A673 (cell line): ENCODE data around the gene RANBP2. TPM values are rescaled to one million over a fixed set of nuclear protein-coding genes. Genes with fewer than 3 reads are reported as not detected.
"Not testable (repeated sequence)": the region's sequence is repeated elsewhere in the genome, so short reads cannot be mapped to it uniquely, and the experiment has no call there.

Source experiments
- Bru-seq: library from RNA; stranded (reverse); fragments of 400-500 nt; gene quantifications from one replicate; lab custom pipeline; 2021; lab: Mats Ljungman, UMichigan
- BruChase-seq, 2 experiments: library from RNA; stranded (reverse); fragments of 400-500 nt; gene quantifications; one replicate each; lab custom pipeline; 2021; lab: Mats Ljungman, UMichigan
- BruUV-seq: library from RNA; stranded (reverse); fragments of 400-500 nt; replicated peaks from 2 replicates; lab custom pipeline; 2021; lab: Mats Ljungman, UMichigan
- CTCF ChIA-PET: fragments of 300-600 bp; sonication (Branson Sonifier 250); formaldehyde crosslinking; loops from one replicate; lab custom pipeline; 2022; ENCODE audit warnings: antibody characterized with exemption; lab: Charles Lee
- POLR2A ChIA-PET: fragments of 300-600 bp; sonication (Branson Sonifier 250); formaldehyde crosslinking; loops from one replicate; lab custom pipeline; 2022; ENCODE audit warnings: antibody characterized with exemption; ENCODE audit not compliant: low non-redundant PET; lab: Charles Lee
- DNase-seq: peaks from one replicate; pipeline ENCODE4 v3.0.0-alpha.2; 2015; ENCODE audit warnings: low spot score
- H3K27ac ChIP-seq: fragments of 200-600 bp; sonication (generic); 2 replicates; pipeline ENCODE4 v1.5.1; 2016; ENCODE audit warnings: mixed run types, low read depth, mild to moderate bottlenecking, mixed read lengths, antibody characterized with exemption, low read length; ENCODE audit not compliant: poor library complexity, severe bottlenecking
- H3K27me3 ChIP-seq: fragments of 200-600 bp; sonication (generic); replicated peaks from 2 replicates; pipeline ENCODE4 v1.6.1; 2017; ENCODE audit warnings: mixed run types, low read depth, mild to moderate bottlenecking, mixed read lengths, antibody characterized with exemption, low read length; ENCODE audit not compliant: insufficient read depth, poor library complexity
- H3K36me3 ChIP-seq: fragments of 200-600 bp; sonication (generic); 2 replicates; pipeline ENCODE4 v1.6.1; 2016; ENCODE audit warnings: mixed run types, mild to moderate bottlenecking, mixed read lengths, antibody characterized with exemption, low read length; ENCODE audit not compliant: insufficient read depth, poor library complexity, severe bottlenecking
- H3K4me1 ChIP-seq: fragments of 200-600 bp; sonication (generic); 2 replicates; pipeline ENCODE4 v1.6.1; 2017; ENCODE audit warnings: mixed run types, mild to moderate bottlenecking, mixed read lengths, antibody characterized with exemption, low read length; ENCODE audit not compliant: insufficient read depth, poor library complexity, severe bottlenecking
- H3K4me3 ChIP-seq: fragments of 200-600 bp; sonication (generic); 2 replicates; pipeline ENCODE4 v1.5.1; 2016; ENCODE audit warnings: low read depth, mixed run types, mild to moderate bottlenecking, mixed read lengths, low read length; ENCODE audit not compliant: poor library complexity, severe bottlenecking
- H3K9me3 ChIP-seq: fragments of 200-600 bp; sonication (generic); 2 replicates; pipeline ENCODE4 v1.6.1; 2016; ENCODE audit warnings: mixed run types, low read depth, mild to moderate bottlenecking, mixed read lengths, antibody characterized with exemption, low read length; ENCODE audit not compliant: poor library complexity, severe bottlenecking
- CTCF ChIP-seq: fragments of 300-800, 200-600 bp; sonication (generic); conservative IDR thresholded peaks from 2 replicates; pipeline ENCODE4 v1.5.1; 2017; ENCODE audit warnings: low read depth, mild to moderate bottlenecking, antibody characterized with exemption, low read length, moderate library complexity, mixed read lengths
- EZH2 ChIP-seq: fragments of 200-600 bp; sonication (generic); IDR thresholded peaks from 2 replicates; pipeline ENCODE4 v1.6.1; 2017; ENCODE audit warnings: borderline replicate concordance, low read depth, mild to moderate bottlenecking, mixed read lengths, antibody characterized with exemption, low read length; ENCODE audit not compliant: poor library complexity, severe bottlenecking
- intact Hi-C: fragments of 100-400 bp; cut with micrococcal nuclease; formaldehyde crosslinking; loops from one replicate; pipeline ENCODE4 v1.10.0; 2022; ENCODE audit not compliant: unreplicated experiment
- long read RNA-seq: library from polyadenylated mRNA; stranded (forward); transcript quantifications from one replicate; pipeline ENCODE4 v2.0.0, GENCODE V29; 2022
- total RNA-seq: library from RNA; stranded (reverse); gene quantifications from 2 replicates; pipeline ENCODE4 v1.2.3, GENCODE V29; 2021

RANBP2 gene
- total RNA-seq (78.2 and 92.3 TPM in 2 replicates), Bru-seq, nascent RNA (percentile 95 among the genes with signal in this experiment), BruChase-seq, experiment 1, labeled RNA remaining after a 2-hour chase (percentile 97 among the genes with signal in this experiment), BruChase-seq, experiment 2, labeled RNA remaining after a 6-hour chase (percentile 98 among the genes with signal in this experiment)
- long read RNA-seq, full-length matches to known transcripts, result 2 of 26 reads
- long read RNA-seq, partial matches to known transcripts, result 20 of 26 reads
- long read RNA-seq, other reads (novel, unspliced or antisense), result 4 of 26 reads

GRCh38 chr2:108719149-108720044 is at the start of gene RANBP2:
Gene RANBP2, plus strand, starts transcription at chr2:108719482. Its CDS starts 125 bp downstream, at chr2:108719607.
- peak within 1 kb of the TSS; percentile 95 for H3K27ac ChIP-seq
- intact Hi-C loops, result no loop called here
- no peak for TF ChIP-seq CTCF
- no peak for TF ChIP-seq EZH2
- ChIA-PET CTCF (no interaction called here), POLR2A (no interaction called here)
- DNase-seq, result peak; percentile 98
- no peaks in the 10 kb centered on the region for H3K4me1 ChIP-seq
- H3K9me3 ChIP-seq, result no peaks in the 10 kb centered on the region
- BruUV-seq, result no TSS peak
- H3K4me3 ChIP-seq, result peak within 1 kb of the TSS; percentile 81
- H3K36me3 ChIP-seq, result no peaks in the 10 kb centered on the region
- no peaks in the 10 kb centered on the region for H3K27me3 ChIP-seq

DNA sequence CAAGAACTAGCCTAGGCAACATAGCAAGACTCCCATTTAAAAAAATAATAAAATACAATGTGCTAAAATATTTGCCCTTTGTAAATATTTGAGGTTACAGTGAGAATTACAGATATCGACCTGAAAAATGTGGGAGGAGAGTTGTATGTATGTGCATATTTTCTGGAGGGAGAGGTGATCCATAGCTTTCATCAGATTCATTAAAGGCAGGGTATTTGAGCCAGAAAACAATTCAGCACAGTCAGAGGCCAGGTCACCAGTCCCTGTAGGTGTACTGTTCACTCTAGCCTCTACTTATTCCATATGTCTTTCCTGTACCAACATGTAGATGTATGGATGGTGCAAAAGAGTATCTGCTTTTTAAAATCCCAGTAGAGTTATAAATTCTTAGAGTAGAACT is 49.0 kb upstream of the RANBP2 start:
- H3K4me1 ChIP-seq, POLR2A ChIA-PET, BruUV-seq, CTCF ChIA-PET, intact Hi-C loops, H3K9me3 ChIP-seq, H3K27ac ChIP-seq, DNase-seq, H3K4me3 ChIP-seq, H3K36me3 ChIP-seq, H3K27me3 ChIP-seq: not testable (repeated sequence)

DNA sequence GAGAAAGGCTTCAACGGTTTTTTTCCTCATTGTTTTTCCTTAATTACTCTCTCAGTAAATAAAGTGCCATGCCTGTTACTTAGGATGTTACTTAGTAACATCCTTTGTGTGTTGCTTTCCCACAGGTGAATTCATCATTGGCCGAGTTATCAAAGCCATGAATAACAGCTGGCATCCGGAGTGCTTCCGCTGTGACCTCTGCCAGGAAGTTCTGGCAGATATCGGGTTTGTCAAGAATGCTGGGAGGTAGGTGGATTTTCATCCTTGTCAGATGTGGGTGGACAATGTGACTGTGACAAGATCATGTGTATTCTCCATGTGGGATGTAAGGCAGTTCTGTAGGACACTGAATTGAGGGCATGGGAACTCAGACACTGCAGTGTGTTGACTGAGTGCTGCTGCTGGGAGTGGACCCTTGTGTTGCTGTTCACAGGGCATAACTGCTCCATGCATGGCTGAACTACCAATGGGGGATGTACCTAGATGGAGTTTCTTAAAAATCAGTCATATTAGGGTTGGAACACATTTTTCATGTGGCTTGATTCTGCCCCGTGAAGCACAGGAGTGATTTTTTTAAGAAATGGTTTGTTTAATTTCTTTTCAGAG is 47.0 kb upstream of the RANBP2 start:
- POLR2A ChIA-PET, intact Hi-C loops, H3K27ac ChIP-seq, BruUV-seq, H3K9me3 ChIP-seq, H3K36me3 ChIP-seq, H3K4me1 ChIP-seq, H3K4me3 ChIP-seq, DNase-seq, CTCF ChIA-PET, H3K27me3 ChIP-seq: not testable (repeated sequence)

DNA sequence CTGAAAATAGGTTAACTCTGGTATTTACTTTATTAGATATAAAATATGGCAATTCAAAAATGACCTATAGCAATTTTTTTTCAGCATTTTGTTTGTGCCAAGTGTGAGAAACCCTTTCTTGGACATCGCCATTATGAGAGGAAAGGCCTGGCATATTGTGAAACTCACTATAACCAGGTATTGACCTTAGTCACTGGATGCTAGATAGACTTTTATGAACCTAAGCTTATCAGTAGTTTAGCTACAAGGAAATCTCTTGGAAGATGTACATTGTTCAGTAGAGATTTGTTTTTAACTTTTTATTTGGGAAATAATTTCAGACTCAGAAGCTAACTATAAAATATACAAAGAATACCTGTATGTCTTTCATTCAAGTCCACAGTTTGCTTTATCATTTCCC is 42.8 kb upstream of the RANBP2 start:
- H3K36me3 ChIP-seq, CTCF ChIA-PET, BruUV-seq, intact Hi-C loops, H3K9me3 ChIP-seq, H3K4me3 ChIP-seq, H3K27ac ChIP-seq, POLR2A ChIA-PET, DNase-seq, H3K27me3 ChIP-seq: not testable (repeated sequence)
- peaks cover 16% of the 10 kb centered on the region for H3K4me1 ChIP-seq

DNA sequence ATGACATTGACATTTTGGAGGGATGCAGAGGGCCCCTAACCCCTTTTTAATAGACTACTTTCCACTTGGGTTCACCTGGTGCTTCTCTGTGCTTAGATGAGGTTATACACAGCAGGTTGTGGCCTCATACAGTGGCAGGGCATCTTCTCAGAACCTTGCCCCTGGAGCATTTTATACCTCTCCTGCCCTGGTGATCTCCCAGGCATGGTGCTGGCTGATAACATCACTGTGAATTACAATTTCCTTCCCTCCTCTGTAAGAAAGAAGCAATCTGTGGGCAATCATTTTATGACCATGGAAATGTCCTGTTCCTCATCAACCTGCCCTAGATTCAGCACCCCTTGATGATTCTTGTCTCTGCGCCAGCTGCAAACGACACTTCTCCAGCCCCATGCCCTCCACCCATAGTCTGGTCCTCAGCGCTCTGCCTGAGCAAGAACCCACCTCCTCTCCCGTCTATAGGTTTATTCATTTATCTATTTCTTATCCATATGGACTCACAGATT is 42.0 kb upstream of the RANBP2 start:
- intact Hi-C loops, CTCF ChIA-PET, H3K27me3 ChIP-seq, H3K4me3 ChIP-seq, H3K36me3 ChIP-seq, H3K9me3 ChIP-seq, POLR2A ChIA-PET, DNase-seq, H3K27ac ChIP-seq, BruUV-seq: not testable (repeated sequence)
- H3K4me1 ChIP-seq, result peaks cover 16% of the 10 kb centered on the region

- H3K36me3 ChIP-seq, H3K27ac ChIP-seq, H3K9me3 ChIP-seq, H3K27me3 ChIP-seq, intact Hi-C loops, CTCF ChIA-PET, BruUV-seq, H3K4me3 ChIP-seq, POLR2A ChIA-PET: not testable (repeated sequence)
- H3K4me1 ChIP-seq, result peaks cover 16% of the 10 kb centered on the region
- DNase-seq, result peak; percentile 75
These were observed 41.1 kb upstream of the RANBP2 start for GRCh38 chr2:108678198-108678651.
